ENCODE data around the gene CCDC142.
"Not testable (repeated sequence)": the region's sequence is repeated elsewhere in the genome, so short reads cannot be mapped to it uniquely, and the experiment has no call there.

Gene CCDC142

DNA sequence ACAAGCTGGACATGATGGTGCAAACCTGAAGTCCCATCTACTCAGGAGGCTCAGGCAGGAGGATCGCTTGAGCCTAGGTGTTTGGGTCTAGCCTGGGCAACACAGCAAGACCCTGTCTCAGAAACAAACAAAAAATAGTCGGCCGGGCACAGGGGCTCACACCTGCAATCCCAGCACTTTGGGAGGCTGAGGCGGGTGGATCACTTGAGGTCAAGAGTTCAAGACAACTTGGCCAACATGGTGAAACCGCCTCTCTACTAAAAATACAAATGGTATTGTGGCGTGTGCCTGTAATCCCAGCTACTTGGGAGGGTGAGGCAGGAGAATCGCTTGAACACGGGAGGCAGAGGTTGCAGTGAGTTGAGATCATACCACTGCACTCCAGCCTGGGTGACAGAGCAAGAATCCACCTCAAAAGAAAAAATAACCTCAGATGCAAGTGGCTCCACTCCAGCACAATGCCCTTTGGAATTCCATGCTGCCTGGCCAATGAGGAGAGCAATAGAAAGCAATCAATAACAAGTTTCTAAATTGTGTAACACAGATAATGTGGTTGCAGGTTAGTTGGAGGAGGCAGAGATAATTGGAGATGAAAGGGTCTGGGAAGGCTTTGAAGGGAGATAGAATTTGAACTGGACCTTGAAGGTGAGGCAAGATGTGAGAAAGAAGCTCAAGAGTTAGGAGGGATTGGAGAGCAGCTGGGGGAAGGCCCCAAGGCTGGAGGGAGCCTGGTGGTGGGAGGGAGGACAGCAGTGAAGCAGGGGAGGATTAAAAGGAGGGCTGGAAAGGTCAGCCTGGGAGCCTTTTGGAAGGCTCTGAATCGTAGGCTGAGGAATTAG lies 6.1 kb upstream of the CCDC142 start:
- TF ChIP-seq, protein P1, sequence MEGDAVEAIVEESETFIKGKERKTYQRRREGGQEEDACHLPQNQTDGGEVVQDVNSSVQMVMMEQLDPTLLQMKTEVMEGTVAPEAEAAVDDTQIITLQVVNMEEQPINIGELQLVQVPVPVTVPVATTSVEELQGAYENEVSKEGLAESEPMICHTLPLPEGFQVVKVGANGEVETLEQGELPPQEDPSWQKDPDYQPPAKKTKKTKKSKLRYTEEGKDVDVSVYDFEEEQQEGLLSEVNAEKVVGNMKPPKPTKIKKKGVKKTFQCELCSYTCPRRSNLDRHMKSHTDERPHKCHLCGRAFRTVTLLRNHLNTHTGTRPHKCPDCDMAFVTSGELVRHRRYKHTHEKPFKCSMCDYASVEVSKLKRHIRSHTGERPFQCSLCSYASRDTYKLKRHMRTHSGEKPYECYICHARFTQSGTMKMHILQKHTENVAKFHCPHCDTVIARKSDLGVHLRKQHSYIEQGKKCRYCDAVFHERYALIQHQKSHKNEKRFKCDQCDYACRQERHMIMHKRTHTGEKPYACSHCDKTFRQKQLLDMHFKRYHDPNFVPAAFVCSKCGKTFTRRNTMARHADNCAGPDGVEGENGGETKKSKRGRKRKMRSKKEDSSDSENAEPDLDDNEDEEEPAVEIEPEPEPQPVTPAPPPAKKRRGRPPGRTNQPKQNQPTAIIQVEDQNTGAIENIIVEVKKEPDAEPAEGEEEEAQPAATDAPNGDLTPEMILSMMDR (IDR thresholded peaks at IDR 0.05; ENCODE audit: control insufficient read depth, insufficient read depth, low read depth, low read length, missing control alignments) = no peak
- no peak overlapping the region for H3K4me3 ChIP-seq (ENCODE audit: control insufficient read depth, low read depth, low read length)
- no peak for DNase-seq (ENCODE audit: low read depth)

DNA sequence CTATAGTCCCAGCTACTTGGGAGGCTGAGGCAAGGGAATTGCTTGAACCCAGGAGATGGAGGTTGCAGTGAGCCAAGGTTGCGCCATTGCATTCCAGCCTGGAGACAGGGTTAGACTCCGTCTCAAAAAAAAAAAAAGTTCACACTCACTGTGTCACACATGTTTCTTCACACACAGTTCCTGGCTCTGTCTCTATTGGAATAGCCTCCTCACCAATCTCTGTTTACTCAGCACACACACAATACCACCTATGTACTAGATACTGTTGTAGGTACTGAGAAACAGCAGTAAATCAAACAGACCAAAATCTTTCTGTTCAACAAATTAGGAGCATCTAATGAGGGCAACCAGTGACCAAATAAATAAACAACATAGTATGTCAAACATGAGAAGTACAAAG lies 3.3 kb upstream of the CCDC142 start:
- TF ChIP-seq, protein P1 (IDR thresholded peaks at IDR 0.05; ENCODE audit: control insufficient read depth, insufficient read depth, low read depth, low read length, missing control alignments) = no peak
- no peak overlapping the region for H3K4me3 ChIP-seq (ENCODE audit: control insufficient read depth, low read depth, low read length)
- DNase-seq (ENCODE audit: low read depth) = no peak

DNA sequence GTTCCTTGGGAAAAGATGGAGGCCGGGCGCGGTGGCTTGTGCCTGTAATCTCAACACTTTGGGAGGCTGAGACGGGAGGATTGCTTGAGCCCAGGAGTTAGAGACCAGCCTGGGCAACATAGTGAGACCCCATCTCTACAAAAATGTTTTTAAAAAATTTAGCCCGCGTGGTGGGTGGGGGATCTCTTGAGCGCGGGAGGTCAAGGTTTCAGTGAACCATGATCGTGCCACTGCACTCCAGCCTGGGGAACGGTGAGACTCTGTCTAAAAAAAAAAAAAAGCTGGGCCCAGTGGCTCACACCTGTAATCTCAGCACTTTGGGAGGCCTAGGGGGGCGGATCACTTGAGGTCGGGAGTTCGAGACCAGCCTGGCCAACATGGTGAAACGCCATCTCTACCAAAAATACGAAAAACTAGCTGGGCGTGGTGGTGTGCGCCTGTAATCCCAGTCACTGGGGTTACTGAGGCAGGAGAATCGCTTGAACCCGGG lies 922 bp upstream of the CCDC142 start:
- DNase-seq (ENCODE audit: low read depth) = not testable (repeated sequence)
- H3K4me3 ChIP-seq (ENCODE audit: control insufficient read depth, low read depth, low read length) = peak overlapping the region; percentile 77

DNA sequence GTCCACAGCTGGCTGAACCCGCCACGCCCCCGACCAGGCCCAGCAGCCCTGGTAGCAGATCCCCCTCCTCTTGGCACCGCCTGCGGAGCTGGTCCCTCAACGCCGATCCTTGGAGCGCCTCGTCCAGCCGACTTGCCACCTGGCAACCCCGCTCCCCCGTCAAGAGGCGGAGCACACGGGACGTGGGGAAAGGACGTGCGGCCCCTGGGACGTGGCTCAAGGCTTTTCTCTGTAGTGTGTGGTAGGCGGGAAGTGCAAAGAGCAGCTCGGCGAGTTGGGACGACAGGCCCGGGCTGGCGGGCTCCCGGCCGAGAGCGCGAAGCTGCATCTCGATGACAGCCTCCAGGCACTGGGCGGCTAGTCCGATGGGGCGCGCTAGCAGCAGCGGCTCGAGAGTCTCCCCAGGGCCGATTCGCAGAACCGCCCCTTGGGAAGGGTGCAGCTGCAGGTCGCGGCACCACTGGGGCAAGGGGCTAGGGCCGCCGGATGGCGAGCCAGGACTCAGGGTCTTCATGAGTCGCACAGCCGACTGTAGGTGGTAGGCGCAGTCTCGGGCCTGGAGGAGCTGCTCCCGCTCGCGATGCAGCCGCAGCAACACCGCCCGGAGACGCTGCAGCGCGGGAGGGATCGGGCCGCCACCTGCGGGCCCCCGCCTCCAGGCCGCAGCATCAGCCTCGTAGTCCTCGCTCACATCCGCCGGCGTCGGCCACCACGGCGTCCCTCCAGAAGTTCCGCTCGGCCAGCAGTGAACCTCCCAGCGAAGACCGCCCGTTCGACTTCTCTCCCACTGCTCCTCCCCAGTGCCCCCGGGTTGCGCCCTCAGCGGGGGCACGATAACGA lies 617 bp downstream of the CCDC142 start:
- TF ChIP-seq, protein P1 (IDR thresholded peaks at IDR 0.05; ENCODE audit: control insufficient read depth, insufficient read depth, low read depth, low read length, missing control alignments) = no peak
- H3K4me3 ChIP-seq (ENCODE audit: control insufficient read depth, low read depth, low read length) = peak overlapping the region; percentile 77
- DNase-seq (ENCODE audit: low read depth) = no peak

DNA sequence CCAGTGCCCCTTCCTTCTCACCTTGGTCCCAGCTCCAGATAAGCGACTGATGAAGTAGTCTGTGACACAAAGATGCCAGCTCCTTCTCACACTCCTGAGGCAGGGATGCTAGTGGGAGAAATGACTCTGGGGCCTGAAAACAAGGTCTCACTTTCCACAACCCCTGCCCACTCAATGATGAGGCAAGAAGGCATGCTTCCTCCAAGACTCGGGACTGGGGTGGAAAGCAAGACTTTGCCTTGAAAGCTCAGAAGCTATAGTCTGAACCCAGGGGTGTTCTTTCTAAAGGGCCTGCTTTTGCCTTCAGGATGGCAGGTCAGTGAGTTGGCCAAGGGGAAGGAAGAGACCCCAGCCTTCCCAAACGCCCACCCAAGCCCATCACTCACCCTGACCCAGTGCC lies 1.4 kb downstream of the CCDC142 start:
- TF ChIP-seq, protein P1 (IDR thresholded peaks at IDR 0.05; ENCODE audit: control insufficient read depth, insufficient read depth, low read depth, low read length, missing control alignments) = no peak
- no peak for DNase-seq (ENCODE audit: low read depth)
- H3K4me3 ChIP-seq (ENCODE audit: control insufficient read depth, low read depth, low read length) = peak overlapping the region; percentile 77

DNA sequence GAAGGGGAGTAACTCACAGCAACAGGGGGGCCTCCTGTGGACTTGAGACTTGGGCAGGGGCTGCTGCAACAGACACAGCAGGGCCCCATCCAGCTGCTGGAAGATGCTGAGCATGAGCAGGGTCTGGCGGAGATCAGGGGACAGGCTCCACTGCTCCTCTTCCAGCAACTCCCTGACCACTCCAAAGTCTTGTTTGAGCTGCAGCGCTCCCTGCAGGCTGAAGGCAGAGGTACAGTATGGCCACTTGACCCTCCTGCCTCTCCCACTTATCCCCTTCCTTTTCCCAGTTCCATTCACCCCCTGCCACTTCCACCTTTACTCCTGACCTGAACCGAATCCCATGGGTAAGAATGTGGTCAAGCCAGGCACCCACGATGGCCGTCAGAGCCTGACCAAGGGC lies 7.9 kb downstream of the CCDC142 start:
- TF ChIP-seq, protein P1 (IDR thresholded peaks at IDR 0.05; ENCODE audit: control insufficient read depth, insufficient read depth, low read depth, low read length, missing control alignments) = peak; percentile 32
- no peak for DNase-seq (ENCODE audit: low read depth)
- no peak overlapping the region for H3K4me3 ChIP-seq (ENCODE audit: control insufficient read depth, low read depth, low read length)

DNA sequence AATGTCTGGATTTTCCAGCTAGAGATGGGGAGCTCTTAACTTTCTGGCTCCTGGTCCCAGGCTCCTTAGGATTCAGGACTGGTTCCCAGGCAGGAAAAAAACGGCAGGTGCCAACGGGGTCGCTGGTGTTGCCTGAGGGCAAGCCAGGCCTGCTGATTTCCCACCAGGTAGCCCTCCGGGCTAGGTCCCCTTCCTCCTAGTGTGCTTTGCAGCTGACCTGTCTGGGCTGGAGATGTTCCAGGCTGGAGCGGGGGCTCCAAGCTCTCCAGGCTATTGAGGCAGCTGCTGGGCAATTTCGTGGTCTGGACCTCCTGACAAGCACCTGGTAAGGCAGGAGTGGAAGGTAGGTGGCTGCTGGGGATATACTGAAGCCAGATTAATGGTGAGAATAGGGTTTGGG lies 8.3 kb downstream of the CCDC142 start:
- H3K4me3 ChIP-seq (ENCODE audit: control insufficient read depth, low read depth, low read length) = no peak overlapping the region
- TF ChIP-seq, protein P1 (IDR thresholded peaks at IDR 0.05; ENCODE audit: control insufficient read depth, insufficient read depth, low read depth, low read length, missing control alignments) = no peak
- no peak for DNase-seq (ENCODE audit: low read depth)

Data from AG09309 (cell line).